ENCODE data around the gene CCN6.

DNA sequence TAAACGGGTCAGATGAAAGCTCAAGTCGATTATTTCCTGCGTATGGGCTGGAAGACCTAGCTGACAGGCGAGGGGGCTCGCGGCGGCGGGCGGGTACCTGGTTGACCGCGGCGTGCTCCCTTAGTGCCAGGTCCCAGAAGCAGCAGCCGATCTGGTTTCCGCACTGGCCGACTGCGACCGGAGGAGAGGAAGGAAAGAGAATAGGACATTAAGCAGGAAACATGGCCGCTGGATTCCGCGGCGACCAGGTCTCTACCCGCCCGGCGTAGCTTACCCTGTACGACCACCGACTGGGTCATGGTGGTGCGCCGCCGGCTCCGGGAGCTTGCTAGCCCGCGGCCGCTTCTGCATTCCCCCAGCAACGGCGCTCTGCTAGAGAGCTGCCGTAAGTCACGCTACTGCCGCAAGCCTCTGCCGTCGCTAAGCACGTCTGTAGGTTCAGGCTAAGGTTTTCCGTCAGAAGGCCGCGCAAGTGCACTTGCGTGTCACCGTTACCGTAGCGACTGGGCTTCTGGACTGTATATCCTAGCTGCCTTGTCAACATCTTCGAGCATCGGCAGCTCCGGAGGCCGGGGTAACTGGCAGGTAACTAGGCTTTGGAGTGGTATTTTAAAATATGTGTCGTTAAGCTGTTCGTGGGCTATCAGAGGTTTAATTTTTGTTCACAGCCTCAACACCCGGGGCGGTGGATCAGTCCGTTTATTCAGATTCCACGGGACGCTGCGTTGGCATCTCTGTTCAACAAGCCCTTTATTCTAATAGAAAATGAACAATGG lies 33.4 kb downstream of the CCN6 start, which contains the start of the genes FAM229B and TUBE1:
- TF ChIP-seq, protein P1, sequence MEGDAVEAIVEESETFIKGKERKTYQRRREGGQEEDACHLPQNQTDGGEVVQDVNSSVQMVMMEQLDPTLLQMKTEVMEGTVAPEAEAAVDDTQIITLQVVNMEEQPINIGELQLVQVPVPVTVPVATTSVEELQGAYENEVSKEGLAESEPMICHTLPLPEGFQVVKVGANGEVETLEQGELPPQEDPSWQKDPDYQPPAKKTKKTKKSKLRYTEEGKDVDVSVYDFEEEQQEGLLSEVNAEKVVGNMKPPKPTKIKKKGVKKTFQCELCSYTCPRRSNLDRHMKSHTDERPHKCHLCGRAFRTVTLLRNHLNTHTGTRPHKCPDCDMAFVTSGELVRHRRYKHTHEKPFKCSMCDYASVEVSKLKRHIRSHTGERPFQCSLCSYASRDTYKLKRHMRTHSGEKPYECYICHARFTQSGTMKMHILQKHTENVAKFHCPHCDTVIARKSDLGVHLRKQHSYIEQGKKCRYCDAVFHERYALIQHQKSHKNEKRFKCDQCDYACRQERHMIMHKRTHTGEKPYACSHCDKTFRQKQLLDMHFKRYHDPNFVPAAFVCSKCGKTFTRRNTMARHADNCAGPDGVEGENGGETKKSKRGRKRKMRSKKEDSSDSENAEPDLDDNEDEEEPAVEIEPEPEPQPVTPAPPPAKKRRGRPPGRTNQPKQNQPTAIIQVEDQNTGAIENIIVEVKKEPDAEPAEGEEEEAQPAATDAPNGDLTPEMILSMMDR (IDR thresholded peaks at IDR 0.05), result peak in 1 of 12 donors; percentile 34
- peak in 1 of 2 donors; percentile 91 for TF ChIP-seq POLR2A (IDR thresholded peaks at IDR 0.05)
